NB4 (cell line): Measurements from ENCODE around the gene TSHR.

Experiments used
- POLR2A ChIP-seq: IDR thresholded peaks from 2 replicates; pipeline ENCODE4 v1.6.1; 2011; ENCODE audit warnings: mild to moderate bottlenecking; ENCODE audit not compliant: insufficient read length; ENCODE audit errors: extremely low read depth
- TF ChIP-seq, protein P1 (sequence below): IDR thresholded peaks from one replicate; pipeline ENCODE4 v1.5.1; 2012; ENCODE audit warnings: low read depth, low read length
- TF ChIP-seq, protein P2 (sequence below): IDR thresholded peaks from 2 replicates; pipeline ENCODE4 v1.6.1; 2011; ENCODE audit warnings: low read depth, low read length

DNA sequence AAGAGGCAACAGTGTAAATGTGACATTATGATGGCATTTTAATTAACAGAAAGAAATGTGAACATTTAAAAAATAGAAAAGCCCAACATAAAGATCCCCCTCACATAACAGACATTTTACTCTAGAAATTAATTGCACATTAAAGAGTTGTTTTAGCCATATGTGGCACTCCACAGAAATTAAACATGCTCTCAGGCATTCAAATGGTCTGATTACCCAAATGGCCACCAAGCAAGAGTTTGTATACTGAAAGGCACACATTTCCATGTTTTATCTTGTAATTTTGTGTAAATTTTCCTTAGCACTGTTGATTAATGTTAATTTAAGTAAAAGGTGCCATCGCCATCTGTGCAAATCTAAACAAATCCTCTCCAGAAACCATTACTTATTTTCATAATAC lies 221.8 kb downstream of the TSHR start:
- TF ChIP-seq, protein P1, sequence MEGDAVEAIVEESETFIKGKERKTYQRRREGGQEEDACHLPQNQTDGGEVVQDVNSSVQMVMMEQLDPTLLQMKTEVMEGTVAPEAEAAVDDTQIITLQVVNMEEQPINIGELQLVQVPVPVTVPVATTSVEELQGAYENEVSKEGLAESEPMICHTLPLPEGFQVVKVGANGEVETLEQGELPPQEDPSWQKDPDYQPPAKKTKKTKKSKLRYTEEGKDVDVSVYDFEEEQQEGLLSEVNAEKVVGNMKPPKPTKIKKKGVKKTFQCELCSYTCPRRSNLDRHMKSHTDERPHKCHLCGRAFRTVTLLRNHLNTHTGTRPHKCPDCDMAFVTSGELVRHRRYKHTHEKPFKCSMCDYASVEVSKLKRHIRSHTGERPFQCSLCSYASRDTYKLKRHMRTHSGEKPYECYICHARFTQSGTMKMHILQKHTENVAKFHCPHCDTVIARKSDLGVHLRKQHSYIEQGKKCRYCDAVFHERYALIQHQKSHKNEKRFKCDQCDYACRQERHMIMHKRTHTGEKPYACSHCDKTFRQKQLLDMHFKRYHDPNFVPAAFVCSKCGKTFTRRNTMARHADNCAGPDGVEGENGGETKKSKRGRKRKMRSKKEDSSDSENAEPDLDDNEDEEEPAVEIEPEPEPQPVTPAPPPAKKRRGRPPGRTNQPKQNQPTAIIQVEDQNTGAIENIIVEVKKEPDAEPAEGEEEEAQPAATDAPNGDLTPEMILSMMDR = no peak
- TF ChIP-seq POLR2A = no peak
- TF ChIP-seq, protein P2, sequence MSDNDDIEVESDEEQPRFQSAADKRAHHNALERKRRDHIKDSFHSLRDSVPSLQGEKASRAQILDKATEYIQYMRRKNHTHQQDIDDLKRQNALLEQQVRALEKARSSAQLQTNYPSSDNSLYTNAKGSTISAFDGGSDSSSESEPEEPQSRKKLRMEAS = no peak
